Body of pancreas (tissue), 4 donors: Measurements from ENCODE around the gene TAF6. TPM values are rescaled to one million over a fixed set of nuclear protein-coding genes. Genes with fewer than 3 reads are reported as not detected.
A peak's percentile ranks its signal among the peaks of the same experiment; 100 is the strongest.

Source experiments
- ATAC-seq: fragments of 150-250 bp; one replicate; pipeline ENCODE4 v1.9.1; 2016
- DNase-seq, 4 donors: peaks; one replicate each; pipeline ENCODE4 v3.0.0-alpha.2; 2019
- H3K27ac ChIP-seq, 4 donors: fragments of 200-600 bp; sonication (generic); 1 replicate in 3 of 4; 2 replicates in 1 of 4; pipeline versions ENCODE4 v1.5.1 to v1.6.1; 2016 to 2019; ENCODE audit warnings: mild to moderate bottlenecking in 1 of 4, mixed read lengths in 1 of 4, moderate library complexity in 1 of 4
- H3K27me3 ChIP-seq, 2 donors: fragments of 200-600 bp; sonication (generic); one replicate each; pipeline ENCODE4 v1.6.0; 2016; ENCODE audit warnings: mild to moderate bottlenecking in 1 of 2
- H3K36me3 ChIP-seq, 2 donors: fragments of 200-600 bp; sonication (generic); replicated peaks in 1 of 2; 2 replicates each; pipeline ENCODE4 v1.5.1; 2016; ENCODE audit warnings: low read depth in 2 of 2; ENCODE audit not compliant: insufficient read depth in 1 of 2
- H3K4me1 ChIP-seq: fragments of 200-600 bp; sonication (generic); one replicate; pipeline ENCODE4 v1.6.0; 2016
- H3K4me3 ChIP-seq, 2 donors: fragments of 200-600 bp; sonication (generic); 1 replicate in 1 of 2; 2 replicates in 1 of 2; pipeline ENCODE4 v1.5.1; 2016 to 2019
- H3K9me3 ChIP-seq, 3 donors: fragments of 200-600 bp; sonication (generic); 1 replicate in 2 of 3; 2 replicates in 1 of 3; pipeline ENCODE4 v1.5.1; 2016
- CTCF ChIP-seq, 7 experiments: fragments of 450-650 bp in 4 of 7; fragments of 200-600 bp in 3 of 7; sonication (generic) in 3 of 7; IDR thresholded peaks; one replicate each; pipeline ENCODE4 v1.5.1; 2016 to 2019; ENCODE audit warnings: antibody characterized with exemption in 7 of 7
- POLR2A ChIP-seq, 3 donors: fragments of 450-650 bp; IDR thresholded peaks; one replicate each; pipeline ENCODE4 v1.6.1; 2016; ENCODE audit warnings: antibody characterized with exemption in 3 of 3, mild to moderate bottlenecking in 2 of 3
- WGBS, 2 donors: methylation state at CpG; one replicate each; pipeline ENCODE4 v1.1.5; 2017; 5-methylcytosine and 5-hydroxymethylcytosine counted together
- intact Hi-C: fragments of 100-400 bp; cut with DNase I; formaldehyde crosslinking; loops from one replicate; pipeline ENCODE4 v1.15.1; 2023
- total RNA-seq, 2 donors: library from RNA; depleted of rRNA; stranded (reverse); fragments of >200 nt; gene quantifications; one replicate each; pipeline ENCODE4 v1.1.0, GENCODE V29; 2016

Gene TAF6
- total RNA-seq, 2 donors from 2014 or later, result 30.4 to 51.7 TPM

GRCh38 chr7:100142461-100142860 lies 23.3 kb upstream of the TAF6 start:
- H3K4me1 ChIP-seq, result no peaks in the 10 kb centered on the region
- intact Hi-C loops, result no loop called here

GRCh38 chr7:100141555-100141949 lies 22.4 kb upstream of the TAF6 start:
- DNase-seq, result no peak

More at GRCh38 chr7:100142461-100142860, 23.3 kb upstream of the TAF6 start:
- no peaks in the 10 kb centered on the region for H3K9me3 ChIP-seq
- no peaks in the 10 kb centered on the region for H3K27me3 ChIP-seq
- TF ChIP-seq CTCF (IDR thresholded peaks at IDR 0.05) (no peak), POLR2A (IDR thresholded peaks at IDR 0.05) (no peak)
- no peak overlapping the region for H3K27ac ChIP-seq
- no peak overlapping the region for H3K4me3 ChIP-seq
- DNase-seq (no peak), ATAC-seq (no peak)
- 94 to 96% methylated on average over 3 of the region's 3 CpGs for WGBS, 2 donors
- H3K36me3 ChIP-seq, result no peaks in the 10 kb centered on the region

GRCh38 chr7:100137851-100138760 lies 18.9 kb upstream of the TAF6 start:
- H3K36me3 ChIP-seq, result no peaks in the 10 kb centered on the region
- peaks cover 5% of the 10 kb centered on the region for H3K4me1 ChIP-seq
- H3K27me3 ChIP-seq, result no peaks in the 10 kb centered on the region
- ATAC-seq (no peak), DNase-seq (no peak)
- no peaks in the 10 kb centered on the region for H3K9me3 ChIP-seq
- intact Hi-C loops, result loop anchor here (10.0 kb wide), 2 partner anchors 77 to 197 kb away; partner anchors contain the start of gene PVRIG
- no peak overlapping the region for H3K27ac ChIP-seq
- TF ChIP-seq POLR2A (IDR thresholded peaks at IDR 0.05), result no peak
- no peak for TF ChIP-seq CTCF (IDR thresholded peaks at IDR 0.05)
- 78 to 86% methylated on average over 12 to 13 of the region's 13 CpGs for WGBS, 2 donors
- H3K4me3 ChIP-seq, result no peak overlapping the region

More at GRCh38 chr7:100141555-100141949, 22.4 kb upstream of the TAF6 start:
- TF ChIP-seq POLR2A (IDR thresholded peaks at IDR 0.05), result no peak
- no peak for TF ChIP-seq CTCF (IDR thresholded peaks at IDR 0.05)
- Histone ChIP-seq H3K36me3 (no peaks in the 10 kb centered on the region), H3K4me3 (no peak overlapping the region), H3K27me3 (no peaks in the 10 kb centered on the region), H3K27ac (no peak overlapping the region), H3K4me1 (no peaks in the 10 kb centered on the region), H3K9me3 (no peaks in the 10 kb centered on the region)
- ATAC-seq, result no peak
- WGBS, 2 donors, result 56 to 66% methylated on average over 3 of the region's 3 CpGs
- intact Hi-C loops, result no loop called here

- TF ChIP-seq CTCF (IDR thresholded peaks at IDR 0.05) (peak; percentile 71 to 98 (median 80)), POLR2A (IDR thresholded peaks at IDR 0.05) (no peak)
- H3K36me3 ChIP-seq, result no peaks in the 10 kb centered on the region
- no peaks in the 10 kb centered on the region for H3K27me3 ChIP-seq
- WGBS, 2 donors, result 20 to 22% methylated on average over 3 of the region's 3 CpGs
- DNase-seq, result peak; percentile 68 to 78 (median 72)
- intact Hi-C loops, result loop anchor here (10.0 kb wide), 2 partner anchors 82 to 202 kb away; partner anchors contain the start of gene PVRIG
- no peak overlapping the region for H3K27ac ChIP-seq
- no peaks in the 10 kb centered on the region for H3K9me3 ChIP-seq
- ATAC-seq, result peak; percentile 73
- H3K4me3 ChIP-seq, result no peak overlapping the region
- peaks cover 34% of the 10 kb centered on the region for H3K4me1 ChIP-seq
These were observed 13.6 kb upstream of the TAF6 start for GRCh38 chr7:100132697-100133151.
